Measurements from ENCODE around the gene OR6C70.

OR6C70 gene

GRCh38 chr12:55470088-55470829, at the start of gene OR6C70:
TSS of gene OR6C70 (minus strand) at chr12:55470138. CDS start at chr12:55470138, 0 bp downstream.
- ATAC-seq, result no peak
- no peak for TF ChIP-seq BACH2 (CRISPR knock-in tag; IDR thresholded peaks at IDR 0.05; ENCODE audit: borderline replicate concordance)
- TF ChIP-seq CSRNP3 (CRISPR knock-in tag; IDR thresholded peaks at IDR 0.05), result no peak
- TF ChIP-seq TCF4 (CRISPR knock-in tag; IDR thresholded peaks at IDR 0.05; ENCODE audit: borderline replicate concordance), result no peak
- TF ChIP-seq PATZ1 (CRISPR knock-in tag; IDR thresholded peaks at IDR 0.05; ENCODE audit: borderline replicate concordance), result no peak
- no peak for TF ChIP-seq ZFP3 (CRISPR knock-in tag; IDR thresholded peaks at IDR 0.05)
- TF ChIP-seq SNAI2 (CRISPR knock-in tag; IDR thresholded peaks at IDR 0.05), result no peak
- TF ChIP-seq ESRRG (CRISPR knock-in tag; IDR thresholded peaks at IDR 0.05), result no peak
- no peak for TF ChIP-seq ZNF565 (CRISPR knock-in tag; conservative IDR thresholded peaks at IDR 0.05; ENCODE audit: low read depth)
- TF ChIP-seq ZC3H10 (CRISPR knock-in tag; IDR thresholded peaks at IDR 0.05), result no peak
- no peak for TF ChIP-seq ISL1 (CRISPR knock-in tag; IDR thresholded peaks at IDR 0.05)
- TF ChIP-seq CSDC2 (CRISPR knock-in tag; IDR thresholded peaks at IDR 0.05), result no peak
- TF ChIP-seq TOX (CRISPR knock-in tag; IDR thresholded peaks at IDR 0.05; ENCODE audit: borderline replicate concordance), result no peak

GRCh38 chr12:55516391-55516790, 46.5 kb upstream of the OR6C70 start:
- TF ChIP-seq ZFP3 (CRISPR knock-in tag; IDR thresholded peaks at IDR 0.05), result no peak
- no peak for TF ChIP-seq GLIS3 (CRISPR knock-in tag; IDR thresholded peaks at IDR 0.05)
- ATAC-seq, result no peak

GRCh38 chr12:55515696-55516095, 45.8 kb upstream of the OR6C70 start:
- ATAC-seq, result no peak
- TF ChIP-seq PATZ1 (CRISPR knock-in tag; IDR thresholded peaks at IDR 0.05; ENCODE audit: borderline replicate concordance) (no peak), TSHZ2 (CRISPR knock-in tag; IDR thresholded peaks at IDR 0.05) (no peak), CSDC2 (CRISPR knock-in tag; IDR thresholded peaks at IDR 0.05) (no peak), TCF4 (CRISPR knock-in tag; IDR thresholded peaks at IDR 0.05; ENCODE audit: borderline replicate concordance) (no peak), ESRRG (CRISPR knock-in tag; IDR thresholded peaks at IDR 0.05) (no peak), ZNF70 (CRISPR knock-in tag; IDR thresholded peaks at IDR 0.05) (no peak), ZFP30 (CRISPR knock-in tag; IDR thresholded peaks at IDR 0.05) (no peak), PPARA (CRISPR knock-in tag; IDR thresholded peaks at IDR 0.05; ENCODE audit: borderline replicate concordance) (no peak), TOX (CRISPR knock-in tag; IDR thresholded peaks at IDR 0.05; ENCODE audit: borderline replicate concordance) (no peak), BACH2 (CRISPR knock-in tag; IDR thresholded peaks at IDR 0.05; ENCODE audit: borderline replicate concordance) (no peak), ARNTL (CRISPR knock-in tag; IDR thresholded peaks at IDR 0.05; ENCODE audit: borderline replicate concordance, low read depth) (no peak), SNAI2 (CRISPR knock-in tag; IDR thresholded peaks at IDR 0.05) (no peak), RARB (CRISPR knock-in tag; IDR thresholded peaks at IDR 0.05) (no peak), ZFP3 (CRISPR knock-in tag; IDR thresholded peaks at IDR 0.05) (no peak), ISL1 (CRISPR knock-in tag; IDR thresholded peaks at IDR 0.05) (no peak), ZNF565 (CRISPR knock-in tag; conservative IDR thresholded peaks at IDR 0.05; ENCODE audit: low read depth) (no peak), CREB5 (CRISPR knock-in tag; IDR thresholded peaks at IDR 0.05; ENCODE audit: low read depth) (no peak), POU6F1 (CRISPR knock-in tag; IDR thresholded peaks at IDR 0.05; ENCODE audit: borderline replicate concordance, low read depth) (no peak), GLIS3 (CRISPR knock-in tag; IDR thresholded peaks at IDR 0.05) (no peak), OSR1 (CRISPR knock-in tag; IDR thresholded peaks at IDR 0.05) (no peak)

All from SK-N-SH treated with all-trans-retinoic acid at 6 μM for 48 hours (cell line).